ENCODE data around the gene BRD1.

GRCh38 chr22:49791682-49792081 is 36.0 kb downstream of the BRD1 start:
- TF ChIP-seq TAF1 (IDR thresholded peaks at IDR 0.05; ENCODE audit: borderline replicate concordance, low read depth, low read length) (no peak), POLR2A (IDR thresholded peaks at IDR 0.05; ENCODE audit: low read depth, low read length) (no peak)

Measured in GM12892 (cell line).